GM19328 (cell line): ENCODE measurements around the gene ARHGAP18.

ENCODE experiments used
- ATAC-seq: cut with Tn5 transposase; IDR thresholded peaks from one replicate; pipeline ENCODE4 v1.9.1; 2021; ENCODE audit warnings: mild to moderate bottlenecking, moderate library complexity; ENCODE audit not compliant: unreplicated experiment

The ARHGAP18 gene

DNA sequence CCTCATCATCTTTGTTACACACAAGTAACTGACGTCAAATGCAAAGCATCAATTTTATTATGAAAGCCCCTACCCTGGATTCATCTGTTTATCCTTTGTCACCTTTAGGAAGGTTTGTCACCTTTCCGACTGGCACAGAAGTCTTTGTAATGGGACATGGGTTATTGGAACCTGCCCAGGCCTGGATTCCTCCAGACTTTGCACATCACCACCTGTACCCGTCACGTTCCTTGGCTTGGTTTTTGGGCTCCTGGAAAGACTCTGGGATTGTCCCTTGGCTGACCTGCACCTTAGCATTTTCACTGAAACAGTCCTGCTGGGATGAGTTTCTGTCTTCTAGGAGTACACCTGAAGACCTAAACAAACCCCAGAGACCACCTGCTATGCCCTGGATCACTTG is 15.4 kb upstream of the ARHGAP18 start:
- no peak for ATAC-seq

DNA sequence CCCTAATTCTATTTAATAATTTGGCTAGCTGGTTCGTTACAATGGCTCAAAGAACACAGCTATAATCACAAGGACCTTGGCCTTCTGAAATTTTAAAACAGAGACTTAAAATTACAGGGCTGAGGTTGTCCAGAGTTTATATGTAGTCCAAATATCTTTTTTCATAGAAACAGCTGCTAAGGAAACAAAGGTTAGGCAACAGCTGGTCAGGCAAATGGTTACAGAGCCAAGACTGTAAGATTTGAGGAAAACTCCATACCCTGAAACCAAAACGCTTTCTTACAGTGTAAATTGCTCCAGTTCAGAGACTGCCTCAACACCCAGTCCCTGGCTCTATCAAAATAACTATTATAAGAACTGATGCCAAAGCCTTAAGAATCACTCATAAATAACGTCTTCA is 9.7 kb upstream of the ARHGAP18 start:
- ATAC-seq, result no peak

DNA sequence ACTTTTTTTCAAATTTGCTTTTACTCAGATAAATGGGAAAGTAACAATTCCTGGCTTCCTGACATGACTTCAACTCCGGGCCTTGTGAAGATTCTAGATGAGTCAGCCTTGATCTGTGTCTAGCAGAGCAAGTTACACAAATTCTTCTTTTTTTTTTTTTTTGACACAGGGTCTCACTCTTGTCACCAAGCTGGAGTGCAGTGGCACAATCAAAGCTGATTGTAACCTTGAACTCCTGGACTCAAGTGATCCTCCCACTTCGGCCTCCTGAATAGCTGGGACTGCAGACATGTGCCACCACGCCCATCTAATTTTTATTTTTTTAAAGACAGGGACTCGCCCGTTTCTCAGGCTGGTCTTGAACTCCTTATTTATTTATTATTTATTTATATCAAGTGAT is 7.3 kb upstream of the ARHGAP18 start:
- ATAC-seq, result no peak

DNA sequence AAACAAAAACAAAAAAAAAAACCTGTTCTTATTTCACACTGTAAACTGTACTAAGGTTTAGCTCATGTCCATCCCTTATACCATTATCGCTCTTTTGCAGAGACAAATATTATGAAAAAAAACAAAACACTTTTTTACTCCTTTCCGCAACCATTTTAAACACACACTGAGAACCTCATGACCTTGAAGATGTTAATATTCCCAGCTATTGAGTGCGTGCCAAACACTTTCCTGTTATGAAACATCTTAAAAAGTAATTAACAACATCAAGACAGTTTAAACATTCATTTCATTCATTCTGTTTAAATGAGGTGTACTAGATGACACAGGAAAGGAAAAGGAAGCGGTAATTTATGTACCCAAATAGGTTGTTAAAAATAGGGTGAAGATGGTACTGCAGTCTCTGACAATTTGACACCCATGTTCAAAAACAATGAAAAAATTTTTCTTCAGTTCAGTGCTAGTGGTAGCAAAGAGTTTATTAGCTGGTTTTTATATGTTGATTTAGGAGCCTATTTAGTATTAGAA is 3.9 kb upstream of the ARHGAP18 start:
- no peak for ATAC-seq

DNA sequence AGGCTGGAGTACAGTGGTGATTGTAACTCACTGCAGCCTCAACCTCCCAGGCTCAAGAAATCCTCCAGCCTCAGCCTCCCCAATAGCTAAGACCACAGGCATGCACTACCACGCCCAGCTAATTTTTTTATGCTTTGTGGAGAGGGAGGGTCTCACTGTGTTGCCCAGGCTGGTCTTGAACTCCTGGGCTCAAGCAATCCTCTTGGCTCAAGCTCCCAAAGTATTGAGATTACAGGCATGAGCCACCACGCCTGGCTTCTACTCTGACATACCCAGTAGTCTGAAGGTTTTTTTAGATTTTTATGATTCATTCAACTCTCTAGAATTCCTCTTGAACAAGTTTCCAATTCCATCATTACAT is 1.3 kb upstream of the ARHGAP18 start:
- no peak for ATAC-seq

DNA sequence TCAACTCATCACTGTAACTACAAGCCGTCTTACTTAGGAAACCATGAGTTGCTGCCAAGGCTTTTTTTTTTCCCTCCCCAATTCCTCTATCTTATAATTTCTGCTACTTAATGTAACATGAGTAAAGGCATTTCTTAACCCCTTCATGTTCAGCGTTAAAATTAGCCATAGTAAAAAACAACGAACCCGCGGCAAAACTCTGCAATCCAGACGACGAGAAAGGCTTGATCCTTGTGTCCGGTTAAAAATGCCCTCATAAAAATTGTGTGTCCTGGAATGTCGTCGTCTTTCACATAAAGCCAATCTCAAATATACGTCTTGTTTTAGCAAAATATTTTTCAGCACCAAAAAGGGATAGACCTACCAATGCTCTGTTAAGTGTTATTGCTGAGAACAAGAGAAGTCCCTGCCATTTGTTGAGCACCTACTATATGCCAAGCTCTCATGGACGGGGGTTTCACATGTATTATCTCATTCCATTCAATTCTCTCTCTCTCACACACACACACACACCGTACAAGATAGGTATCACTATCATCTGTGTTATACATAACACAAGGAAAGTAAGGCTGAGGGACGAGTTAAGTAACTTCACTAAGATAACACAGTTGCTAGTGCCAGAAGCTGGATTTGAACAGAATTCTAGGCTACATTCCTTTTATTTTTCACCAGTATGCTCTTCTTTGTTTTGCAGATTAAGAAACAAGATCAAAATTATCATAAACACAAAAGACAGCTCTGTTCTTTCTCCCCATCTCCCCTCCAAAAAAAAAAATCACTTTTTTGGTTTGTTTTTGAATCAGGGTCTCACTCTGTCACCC is 683 bp upstream of the ARHGAP18 start:
- ATAC-seq, result no peak

DNA sequence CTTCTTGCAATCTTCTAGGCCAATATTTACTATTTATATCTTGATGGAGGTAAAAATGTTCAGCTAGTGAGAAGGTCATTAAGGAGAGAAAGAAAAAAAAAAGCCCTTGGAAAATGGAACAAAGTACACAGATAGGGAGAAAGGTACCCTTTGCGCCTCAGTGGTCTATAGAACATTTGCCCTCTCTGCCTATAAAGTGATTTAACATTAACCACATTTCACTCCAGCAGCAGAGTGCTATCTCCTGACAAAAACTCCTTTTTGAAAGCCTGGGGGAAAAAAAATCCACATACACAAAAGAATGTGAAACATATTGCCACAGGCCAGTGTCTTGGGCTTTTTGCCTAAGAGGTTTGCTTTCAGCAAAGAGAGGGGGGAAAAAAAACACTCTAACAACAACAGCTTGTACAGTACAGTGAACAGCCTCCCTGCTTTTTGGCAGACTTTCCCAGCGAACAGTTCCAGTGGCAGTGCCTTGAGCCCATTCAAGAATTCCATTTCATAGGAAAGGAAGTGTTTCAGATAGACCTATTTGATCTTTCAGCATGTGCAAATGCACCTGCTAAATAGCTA is 695 bp downstream of the ARHGAP18 start:
- peak; percentile 6 for ATAC-seq

DNA sequence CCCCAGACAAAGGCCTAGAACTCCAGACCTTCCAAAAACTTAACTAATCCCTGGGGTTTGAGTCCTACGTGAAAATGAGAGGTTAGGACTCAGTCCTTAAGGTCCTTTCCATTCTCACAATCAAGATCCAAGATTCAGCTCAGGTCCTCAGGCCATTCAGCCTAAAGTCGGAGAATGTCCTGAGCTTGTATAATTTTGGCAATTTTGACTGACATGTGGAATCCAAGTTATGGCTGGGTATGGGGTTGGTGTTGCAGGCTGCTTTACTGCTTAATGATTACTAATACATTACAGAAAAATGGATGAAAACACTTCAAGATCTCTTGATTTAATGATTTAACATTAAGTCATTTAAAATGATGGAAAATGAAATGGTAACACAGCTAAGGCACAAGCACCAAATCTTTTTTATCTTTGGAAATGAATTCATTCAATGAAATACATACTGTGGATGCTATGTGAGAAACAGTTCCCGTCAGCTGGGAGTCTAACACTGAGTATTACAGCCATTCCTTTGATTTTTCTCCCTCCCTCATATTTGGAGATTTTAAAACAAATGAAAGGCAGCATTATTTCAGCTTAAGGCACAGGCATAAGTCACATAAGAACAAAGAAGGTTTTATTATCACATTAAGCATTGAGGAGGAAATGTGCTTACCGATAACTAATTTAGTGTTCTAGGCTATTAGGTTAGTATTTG is 1.3 kb downstream of the ARHGAP18 start:
- ATAC-seq, result no peak

DNA sequence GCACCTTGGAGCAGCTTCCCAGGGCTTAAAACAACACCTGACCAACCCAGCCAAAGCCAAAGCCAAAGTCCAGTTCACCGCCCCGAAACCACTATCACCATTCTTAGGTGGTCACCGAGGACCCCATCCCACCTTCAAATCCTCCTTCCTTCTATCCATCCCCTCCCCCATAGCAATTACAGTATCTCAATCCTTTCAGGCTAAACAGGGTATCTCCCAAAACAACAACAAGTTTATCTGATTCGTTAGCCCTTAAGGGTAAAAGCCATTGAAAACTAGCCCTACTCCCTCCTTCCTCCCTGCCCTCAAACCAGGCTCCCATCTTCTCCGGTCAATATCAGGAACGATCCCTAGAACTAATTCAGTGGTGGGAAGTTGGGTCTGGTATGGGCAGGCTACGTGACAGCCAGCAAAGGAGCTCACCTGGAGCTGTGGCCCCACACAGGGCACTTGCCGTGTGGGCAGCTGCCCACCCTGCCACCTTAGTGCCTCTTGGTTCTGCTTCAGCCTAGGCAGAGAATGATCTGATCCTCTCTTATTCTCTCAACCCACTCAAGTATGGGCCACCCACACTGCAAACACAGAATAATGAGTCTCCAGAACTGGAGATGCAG is 2.0 kb downstream of the ARHGAP18 start:
- ATAC-seq, result no peak

DNA sequence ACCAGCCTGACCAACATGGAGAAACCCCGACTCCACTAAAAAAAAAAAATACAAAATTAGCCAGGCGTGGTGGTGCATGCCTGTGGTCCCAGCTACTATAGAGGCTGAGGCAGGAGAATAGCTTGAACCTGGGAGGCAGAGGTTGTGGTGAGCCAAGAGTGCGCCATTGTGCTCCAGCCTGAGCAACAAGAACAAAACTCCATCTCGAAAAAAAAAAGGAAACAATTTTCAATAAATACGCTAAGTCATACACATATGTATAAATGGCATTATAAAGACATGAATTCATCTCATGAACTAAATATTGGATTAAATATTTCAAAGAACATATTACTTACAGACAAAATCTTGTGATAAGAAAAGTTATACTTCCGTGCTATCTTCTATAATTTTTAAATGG is 2.9 kb downstream of the ARHGAP18 start:
- ATAC-seq, result no peak

DNA sequence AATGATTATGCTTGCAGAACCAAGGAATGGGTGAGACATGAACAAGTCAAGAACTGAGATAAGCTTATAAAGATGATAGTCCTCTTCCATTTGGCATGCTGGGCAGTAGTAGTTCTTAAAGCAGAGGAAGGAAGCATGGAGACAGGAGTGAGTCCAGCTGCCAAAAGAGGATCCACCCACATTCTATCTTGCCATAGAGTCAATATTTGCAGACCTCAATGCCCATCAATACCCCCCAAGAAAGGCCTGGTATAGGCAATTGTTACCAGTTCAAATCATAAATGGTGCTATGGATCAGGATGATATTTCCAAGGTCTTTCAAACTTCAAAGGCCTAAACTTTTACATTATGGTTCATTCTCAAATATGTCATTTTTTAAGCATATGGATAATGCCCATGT is 4.8 kb downstream of the ARHGAP18 start:
- no peak for ATAC-seq

DNA sequence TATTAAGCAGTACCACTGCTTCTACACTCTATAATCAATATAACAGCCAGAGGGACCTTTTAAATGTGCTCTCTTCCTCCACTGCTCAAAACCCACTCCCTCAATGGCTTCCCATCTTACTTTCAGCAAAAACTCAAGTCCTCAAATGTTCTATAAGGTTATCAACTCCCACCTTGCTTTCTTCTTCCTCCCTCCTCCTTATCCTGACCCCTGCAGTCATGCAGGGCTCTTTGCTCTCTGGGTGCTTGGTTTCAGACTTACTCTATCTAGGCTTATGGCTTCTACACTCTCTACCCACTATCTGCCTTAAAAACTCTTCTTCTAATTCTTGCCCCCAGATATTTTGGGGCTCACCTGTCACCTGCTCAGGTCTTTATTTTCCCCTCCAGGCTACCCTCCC is 5.3 kb downstream of the ARHGAP18 start:
- no peak for ATAC-seq

DNA sequence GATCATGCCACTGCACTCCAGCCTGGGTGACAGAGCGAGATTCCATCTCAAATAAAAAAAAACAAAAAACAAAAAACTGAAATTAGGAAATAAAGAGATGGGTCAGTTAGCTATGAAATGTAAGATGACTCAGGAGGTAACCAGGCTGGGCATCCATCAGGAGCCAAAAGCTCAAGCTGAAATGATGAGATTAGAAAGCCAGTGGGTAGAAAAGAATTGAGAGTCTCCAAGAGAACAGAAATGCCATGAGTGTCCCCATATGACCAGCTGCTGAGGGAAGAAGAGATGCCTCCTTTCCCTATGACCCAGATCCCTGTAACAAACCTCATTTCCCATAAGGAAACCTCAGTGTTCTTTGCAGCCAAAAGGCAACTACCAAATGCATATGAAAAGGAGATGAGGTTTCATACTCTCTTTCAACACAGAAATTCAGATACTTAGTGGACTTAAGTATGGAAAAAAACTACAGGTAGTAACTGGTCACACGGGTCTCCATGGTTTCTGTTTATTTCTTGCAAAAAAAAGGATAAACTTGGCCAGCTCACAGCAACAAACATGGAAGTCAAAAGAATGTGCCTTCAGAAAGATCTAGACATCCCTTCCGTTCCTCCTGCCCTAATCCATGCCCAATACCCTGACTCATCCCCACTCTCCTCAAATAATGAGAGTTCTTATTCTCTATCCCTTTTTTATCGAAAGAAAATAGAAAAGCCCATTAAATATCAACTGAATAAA is 8.1 kb downstream of the ARHGAP18 start:
- no peak for ATAC-seq

DNA sequence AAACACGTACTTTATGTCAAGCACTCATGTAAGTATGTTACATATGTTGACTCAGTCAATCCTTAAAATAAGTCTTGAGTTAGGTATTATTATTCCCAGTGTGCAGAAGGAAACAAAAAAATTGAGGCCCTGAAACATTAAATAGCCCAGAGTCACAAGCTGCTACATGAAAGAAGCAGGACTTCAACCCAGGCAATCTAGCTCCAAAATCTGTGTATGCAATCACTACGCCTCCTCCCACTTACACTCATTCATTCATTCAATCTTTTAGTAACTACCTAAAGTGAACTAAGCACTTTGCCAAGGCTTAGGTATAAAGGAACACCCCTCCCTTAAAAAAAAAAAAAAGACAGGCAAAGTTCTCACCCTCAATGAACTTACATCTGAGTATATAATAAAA is 9.3 kb downstream of the ARHGAP18 start:
- no peak for ATAC-seq

DNA sequence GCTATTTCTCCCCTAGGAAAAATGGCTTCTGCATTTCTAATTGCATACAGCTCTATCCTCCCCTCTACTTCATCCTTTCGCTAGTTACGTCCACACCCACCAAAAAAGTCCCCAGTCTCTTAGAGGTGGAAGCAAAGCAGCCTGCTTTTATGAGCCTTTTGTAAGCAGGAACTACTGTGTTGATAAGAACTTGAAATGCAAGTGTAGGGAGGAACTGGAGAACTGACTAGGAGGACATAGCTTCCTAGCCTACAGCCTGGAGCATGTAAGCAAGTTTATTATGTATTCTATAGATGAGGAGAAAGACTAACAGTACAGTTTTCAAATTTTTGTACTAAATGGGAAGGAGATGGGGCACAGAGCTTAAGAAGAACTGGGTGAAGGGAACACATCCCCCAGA is 10.3 kb downstream of the ARHGAP18 start:
- no peak for ATAC-seq

DNA sequence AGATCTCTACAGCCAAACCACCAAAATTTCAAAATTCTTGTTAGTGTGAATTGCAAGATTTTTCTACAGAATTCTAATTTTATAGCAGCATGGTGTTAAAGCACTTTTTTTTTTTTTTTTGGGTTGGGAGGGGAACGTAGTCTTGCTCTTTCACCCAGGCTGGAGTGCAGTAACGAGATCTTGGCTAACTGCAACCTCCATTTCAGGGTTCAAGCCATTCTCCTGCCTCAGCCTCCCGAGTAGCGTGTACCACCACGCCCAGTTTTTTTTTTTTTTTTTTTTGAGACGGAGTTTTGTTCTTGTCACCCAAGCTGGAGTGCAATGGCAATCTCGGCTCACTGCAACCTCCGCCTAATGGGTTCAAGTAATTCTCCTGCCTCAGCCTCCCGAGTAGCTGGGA is 11.5 kb downstream of the ARHGAP18 start:
- ATAC-seq, result no peak

DNA sequence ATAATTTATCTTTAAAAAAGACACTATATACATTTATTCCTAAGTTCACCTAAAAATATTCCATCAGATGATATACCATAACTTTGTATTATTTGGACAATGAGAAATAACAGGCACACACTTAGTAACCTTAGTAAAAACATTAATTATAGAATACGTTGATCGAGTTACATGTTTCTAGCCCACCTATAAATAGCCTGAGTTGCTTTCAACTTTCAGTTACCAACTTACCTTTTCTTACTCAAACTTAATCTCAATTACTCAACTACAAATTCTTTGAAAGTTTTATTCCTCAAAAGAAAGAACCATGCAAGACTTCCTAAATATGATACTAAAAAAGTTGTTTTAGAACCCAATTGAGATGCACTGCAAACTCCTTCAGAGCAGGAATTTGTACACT is 12.2 kb downstream of the ARHGAP18 start:
- no peak for ATAC-seq

DNA sequence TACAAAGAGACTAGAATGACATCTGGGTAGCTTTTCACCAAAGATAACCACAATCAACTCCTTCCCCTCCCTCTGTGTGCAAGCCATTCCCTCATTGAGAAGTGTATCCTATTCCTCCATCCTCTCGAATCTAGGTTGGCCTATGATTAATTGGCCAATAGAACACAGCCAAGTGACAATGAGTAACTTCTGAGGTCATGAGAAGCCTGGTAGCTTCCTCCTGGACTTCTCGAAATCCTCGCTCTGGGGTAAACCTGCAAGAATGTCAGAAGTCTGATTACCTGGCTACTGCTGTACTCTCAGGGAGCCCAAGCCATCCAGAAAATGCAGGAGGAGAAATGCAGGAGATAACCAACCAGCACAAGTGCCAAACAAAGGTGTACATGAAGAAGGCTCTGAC is 13.1 kb downstream of the ARHGAP18 start:
- no peak for ATAC-seq

DNA sequence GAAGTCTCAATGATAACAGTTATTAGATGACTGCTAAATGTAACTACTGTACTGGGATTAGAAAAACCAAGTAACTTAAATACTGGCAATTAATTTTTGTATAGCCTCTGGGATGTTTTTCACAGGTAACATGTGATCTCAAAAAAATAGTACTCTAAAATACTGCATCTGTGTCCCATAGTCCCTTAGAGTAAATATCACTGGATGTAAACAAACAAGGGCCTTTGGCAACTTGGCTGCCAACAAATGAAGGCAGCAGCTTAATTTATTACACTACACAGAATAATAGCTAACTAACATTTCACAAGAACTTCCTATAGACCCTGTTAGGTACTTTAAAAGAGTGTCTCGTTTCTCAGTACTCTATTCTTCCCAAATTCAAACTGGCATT is 14.0 kb downstream of the ARHGAP18 start:
- no peak for ATAC-seq

DNA sequence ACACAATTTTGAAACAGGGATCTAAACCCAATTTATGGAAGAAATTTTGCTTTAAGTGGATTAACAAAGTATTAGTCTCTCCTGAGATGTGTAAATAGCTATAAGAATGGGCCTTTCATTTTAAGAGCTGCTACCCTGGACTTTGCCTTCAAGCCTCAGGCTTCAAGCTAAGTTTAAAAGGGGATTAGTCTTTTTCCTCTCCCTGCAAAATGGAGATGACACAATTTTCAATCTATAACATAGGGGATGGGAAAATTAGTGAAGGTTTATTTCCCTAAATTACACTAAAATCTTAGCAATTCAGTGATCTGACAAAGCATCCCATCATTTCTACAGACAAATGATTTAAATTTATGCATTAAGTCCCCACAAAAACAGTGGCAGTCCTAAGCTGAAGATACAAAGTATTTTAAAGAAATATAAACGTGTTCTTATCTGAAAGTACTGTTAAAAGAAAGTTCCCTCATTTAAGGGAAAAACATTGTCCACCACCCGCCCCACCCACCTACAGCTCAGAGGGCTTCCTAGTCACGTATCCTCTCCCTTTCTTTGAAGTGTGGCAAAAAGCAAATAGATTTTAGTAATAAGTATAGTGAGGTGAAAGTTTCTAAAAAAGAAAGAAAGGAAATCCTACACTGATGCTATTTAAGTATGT is 14.5 kb downstream of the ARHGAP18 start:
- ATAC-seq, result peak; percentile 56
